GM18873 (cell line): ENCODE results near the gene MGA.

Source experiments
- ATAC-seq: cut with Tn5 transposase; IDR thresholded peaks from one replicate; pipeline ENCODE4 v1.9.1; 2021; ENCODE audit warnings: mild to moderate bottlenecking, moderate library complexity, moderate number of reproducible peaks; ENCODE audit not compliant: unreplicated experiment, low FRiP score

MGA gene

DNA sequence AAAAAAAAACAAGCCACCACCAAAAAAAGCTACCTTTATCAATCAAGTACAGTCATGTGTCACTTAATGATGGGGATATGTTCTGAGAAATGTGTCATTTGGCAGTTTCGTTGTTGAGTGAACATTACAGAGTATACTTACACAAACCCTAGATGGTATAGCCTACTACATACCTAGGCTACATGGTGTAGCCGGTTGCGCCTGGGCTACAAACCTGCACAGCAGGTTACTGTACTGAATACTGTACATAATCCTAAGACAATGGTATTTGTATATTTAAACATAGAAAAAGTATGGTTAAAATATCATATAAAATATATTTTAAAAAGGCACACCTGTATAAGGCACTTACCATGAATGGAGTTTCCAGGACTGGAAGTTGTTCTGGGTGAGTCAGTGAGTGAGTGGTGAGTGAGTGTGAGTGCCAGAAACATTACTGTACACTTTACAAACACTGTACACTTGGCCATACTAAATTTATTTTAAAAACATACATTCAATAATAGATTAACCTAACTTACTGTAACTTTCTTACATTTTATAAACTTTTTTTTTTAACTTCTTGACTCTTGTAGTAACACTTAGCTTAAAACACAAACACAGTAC lies 141.7 kb downstream of the MGA start:
- no peak for ATAC-seq

GRCh38 chr15:41804361-41804760 lies 144.2 kb downstream of the MGA start:
- ATAC-seq = no peak

DNA sequence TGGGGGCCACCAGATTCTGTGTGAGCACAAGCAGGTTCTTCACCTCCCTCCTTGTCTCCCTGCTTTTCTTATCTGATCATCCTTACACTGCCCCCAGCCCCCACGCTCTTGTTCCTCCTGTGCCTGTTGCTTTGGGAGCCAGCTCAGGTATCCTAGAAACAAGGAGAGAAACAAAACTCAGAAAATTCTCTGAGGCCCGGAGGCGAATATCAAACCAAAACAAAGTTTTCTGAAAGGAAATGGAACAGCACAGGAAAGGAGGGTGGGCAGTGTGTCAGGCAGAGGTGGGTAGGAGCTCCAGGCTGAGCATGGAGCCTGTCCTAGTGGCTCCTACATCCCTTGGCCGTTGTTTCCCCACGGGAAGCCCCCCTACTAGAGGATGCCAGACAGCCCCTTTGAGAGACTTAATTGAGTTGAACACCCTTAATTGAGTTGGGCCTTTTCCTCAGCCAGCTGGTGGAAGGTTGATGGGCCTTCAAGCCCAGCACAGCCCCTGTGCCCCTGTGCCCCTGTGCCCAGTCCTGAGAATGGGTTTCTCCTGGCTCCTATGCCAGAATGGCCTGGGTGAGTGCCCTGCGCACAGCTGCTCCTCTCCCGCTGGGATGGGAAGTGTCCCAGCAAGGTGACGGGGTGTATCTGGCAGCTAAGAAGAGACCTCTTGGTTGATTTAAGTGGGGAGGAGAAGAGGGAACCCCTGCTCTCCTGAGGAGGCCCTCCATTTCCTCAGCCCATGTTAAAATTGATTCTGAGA lies 144.9 kb downstream of the MGA start:
- ATAC-seq = no peak

DNA sequence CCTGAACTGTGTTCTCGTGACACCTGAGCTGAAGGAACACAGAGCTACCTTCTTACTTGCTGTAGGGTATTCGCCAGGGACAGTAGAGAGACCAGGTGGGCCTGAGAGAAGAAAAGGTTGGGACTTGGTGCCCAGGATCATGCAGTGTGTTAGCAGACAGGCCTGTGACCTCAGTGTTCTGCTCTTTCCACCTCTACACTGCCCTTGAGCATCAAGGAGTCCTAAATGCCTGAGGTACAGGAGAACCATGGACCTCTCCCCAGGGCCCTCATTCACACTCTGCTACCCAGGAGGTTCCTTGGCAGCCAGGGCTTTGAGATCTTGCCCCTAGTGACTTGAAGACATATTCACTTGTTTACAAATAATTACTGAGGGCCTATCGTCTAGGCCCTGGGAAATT lies 145.5 kb downstream of the MGA start:
- no peak for ATAC-seq

GRCh38 chr15:41806291-41807181 lies 146.3 kb downstream of the MGA start:
- ATAC-seq = no peak

GRCh38 chr15:41809121-41809520 lies 148.9 kb downstream of the MGA start:
- no peak for ATAC-seq

GRCh38 chr15:41809526-41810220 lies 149.5 kb downstream of the MGA start:
- no peak for ATAC-seq

DNA sequence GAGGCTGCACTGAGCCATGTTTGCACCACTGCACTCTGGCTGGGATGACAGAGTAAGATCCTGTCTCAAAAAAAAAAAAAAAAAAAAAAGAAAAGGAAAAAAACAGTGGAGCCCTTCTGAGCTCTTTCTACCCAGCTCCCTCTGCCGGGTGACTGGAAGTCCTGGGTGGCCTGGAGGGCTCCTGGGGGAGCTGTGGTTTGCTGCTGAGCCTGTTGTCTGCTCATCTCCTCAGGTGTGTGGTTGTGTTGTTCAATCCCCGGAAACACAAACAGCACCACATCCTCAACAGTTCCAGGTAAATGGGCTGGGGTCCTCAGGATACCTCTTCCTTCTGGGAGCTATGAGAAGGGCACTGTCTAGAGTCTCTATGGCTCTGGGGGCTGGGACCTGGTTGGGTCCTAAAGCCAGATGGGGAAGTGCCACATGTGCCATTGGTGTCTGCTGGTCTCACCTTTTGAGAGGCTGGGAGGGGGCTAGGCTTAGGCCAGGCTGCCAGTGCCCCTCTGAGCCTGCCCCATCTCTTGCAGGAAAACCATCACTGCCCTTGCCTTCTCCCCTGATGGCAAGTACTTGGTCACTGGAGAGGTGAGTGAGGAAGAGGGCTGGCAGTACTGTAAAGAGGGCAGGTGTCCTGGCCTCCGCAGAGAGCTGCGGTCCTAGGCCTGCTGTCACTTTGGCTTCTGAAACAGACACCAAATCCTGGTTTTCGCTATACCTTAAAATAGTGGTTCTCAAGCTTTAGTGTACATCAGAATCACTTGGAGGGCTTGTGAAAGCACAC lies 150.6 kb downstream of the MGA start:
- ATAC-seq = no peak

DNA sequence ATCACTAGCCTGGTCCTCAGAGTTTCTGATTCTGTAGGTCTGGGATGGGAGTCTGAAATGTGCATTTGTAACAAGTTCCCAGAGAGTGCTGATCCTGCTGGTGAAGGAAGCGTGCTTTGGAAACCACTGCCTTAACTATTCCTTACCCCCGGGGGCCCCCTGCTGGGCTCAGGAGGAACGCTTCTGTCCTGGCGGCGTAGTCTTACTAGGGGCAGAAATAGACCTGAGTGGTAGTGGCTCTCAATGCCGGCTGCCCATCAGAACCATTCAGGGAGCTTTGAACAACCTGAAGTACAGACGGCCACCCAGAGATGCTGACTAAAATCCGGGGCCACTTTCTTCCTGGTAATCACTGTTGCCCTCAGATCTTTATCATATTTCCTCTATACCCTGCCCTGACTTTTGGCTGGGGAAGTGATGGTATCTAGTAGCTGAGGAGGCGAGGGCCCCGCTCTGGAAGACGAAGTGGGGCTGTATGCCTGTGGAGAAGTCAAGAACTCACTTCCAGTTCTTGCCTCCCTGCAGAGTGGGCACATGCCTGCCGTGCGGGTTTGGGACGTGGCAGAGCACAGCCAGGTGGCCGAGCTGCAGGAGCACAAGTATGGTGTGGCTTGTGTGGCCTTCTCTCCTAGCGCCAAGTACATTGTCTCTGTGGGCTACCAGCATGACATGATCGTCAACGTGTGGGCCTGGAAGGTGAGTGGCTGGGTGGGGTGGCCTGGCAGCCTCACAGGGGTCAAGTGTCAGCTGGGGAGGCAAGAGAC lies 151.4 kb downstream of the MGA start:
- no peak for ATAC-seq

GRCh38 chr15:41812820-41813375 lies 152.7 kb downstream of the MGA start:
- no peak for ATAC-seq

- ATAC-seq = no peak
Measured at GRCh38 chr15:41813426-41813825, 153.2 kb downstream of the MGA start.

DNA sequence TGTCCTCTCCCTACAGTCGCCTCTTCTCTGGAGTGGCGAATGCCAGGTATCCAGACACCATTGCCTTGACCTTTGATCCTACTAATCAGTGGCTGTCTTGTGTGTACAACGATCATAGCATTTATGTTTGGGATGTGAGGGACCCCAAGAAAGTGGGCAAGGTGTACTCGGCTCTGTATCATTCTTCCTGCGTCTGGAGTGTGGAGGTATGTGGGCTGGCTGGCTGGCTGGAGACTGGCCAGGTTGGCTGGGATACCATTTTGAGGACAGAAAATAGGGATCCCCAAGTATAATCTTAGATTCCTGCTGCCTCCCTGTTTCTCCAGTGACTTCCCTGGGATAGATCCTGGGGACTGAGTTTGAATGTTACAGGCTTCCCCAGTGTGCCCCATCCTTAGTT lies 154.3 kb downstream of the MGA start:
- ATAC-seq = no peak

DNA sequence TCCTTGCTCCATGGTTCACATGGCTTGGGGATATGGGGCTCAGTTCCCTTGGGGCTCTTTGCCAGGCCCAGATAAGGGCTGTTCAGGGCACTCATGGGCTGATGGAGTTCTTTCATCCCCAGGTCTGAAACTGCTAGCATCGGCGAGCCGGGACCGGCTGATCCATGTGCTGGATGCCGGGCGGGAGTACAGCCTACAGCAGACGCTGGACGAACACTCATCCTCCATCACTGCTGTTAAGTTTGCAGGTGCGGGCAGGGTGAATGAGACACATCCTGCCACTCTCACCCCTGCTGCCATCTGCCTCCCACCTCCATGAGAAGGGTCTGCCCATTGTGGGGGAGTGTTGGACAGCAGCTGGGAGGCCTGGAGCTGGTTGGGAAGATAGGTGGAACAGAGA lies 156.6 kb downstream of the MGA start:
- ATAC-seq = no peak

GRCh38 chr15:41817327-41817726 lies 157.1 kb downstream of the MGA start:
- no peak for ATAC-seq

DNA sequence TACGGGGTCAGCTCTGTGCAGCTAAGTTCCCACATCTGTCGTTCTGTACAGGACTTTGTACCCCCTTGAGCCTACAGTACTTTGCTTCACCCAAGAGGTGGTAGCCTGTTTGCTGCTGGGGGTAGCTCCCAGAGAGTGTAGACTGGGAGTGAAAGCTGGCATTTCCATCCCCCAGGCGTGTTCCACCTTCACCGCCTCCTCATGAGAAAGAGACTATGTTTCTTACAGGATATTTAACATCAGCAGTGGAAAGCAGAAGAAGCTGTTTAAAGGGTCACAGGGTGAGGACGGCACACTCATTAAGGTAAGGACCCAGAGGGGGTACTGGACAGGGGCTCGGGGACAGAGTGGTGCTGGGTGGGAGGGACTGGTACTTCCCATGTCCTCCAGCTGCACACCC lies 157.6 kb downstream of the MGA start:
- ATAC-seq = no peak

DNA sequence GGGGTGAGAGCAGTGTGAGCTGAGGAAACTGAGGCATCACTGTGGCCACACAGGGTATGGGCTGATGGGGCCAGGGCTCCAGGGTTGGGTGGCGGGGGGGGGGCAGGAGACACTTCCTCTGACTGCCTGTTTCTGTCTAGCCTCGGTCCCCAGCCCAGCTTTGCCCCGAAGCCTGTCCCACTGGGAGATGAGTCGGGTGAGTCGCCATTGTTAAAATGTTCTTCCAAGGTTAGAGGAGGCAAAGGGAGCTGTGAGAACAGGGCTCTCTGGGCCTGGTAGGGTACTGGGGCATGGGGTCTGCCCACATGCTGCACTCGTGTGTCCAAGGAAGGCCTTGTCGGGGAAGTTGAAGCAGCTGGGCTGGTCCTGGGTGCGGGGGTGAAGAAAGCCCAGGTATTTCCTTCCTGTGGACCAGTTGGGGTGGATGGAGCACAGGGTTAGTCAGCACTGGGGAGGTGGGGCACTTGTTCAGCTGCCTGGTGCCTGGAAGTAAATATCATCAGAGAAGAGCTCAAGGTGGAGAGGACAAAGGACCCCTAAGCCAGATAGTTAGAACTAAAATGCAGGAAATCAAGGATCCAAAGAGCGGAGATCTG lies 159.3 kb downstream of the MGA start:
- ATAC-seq = no peak

- no peak for ATAC-seq
Measured at GRCh38 chr15:41820791-41821423, 160.7 kb downstream of the MGA start.

DNA sequence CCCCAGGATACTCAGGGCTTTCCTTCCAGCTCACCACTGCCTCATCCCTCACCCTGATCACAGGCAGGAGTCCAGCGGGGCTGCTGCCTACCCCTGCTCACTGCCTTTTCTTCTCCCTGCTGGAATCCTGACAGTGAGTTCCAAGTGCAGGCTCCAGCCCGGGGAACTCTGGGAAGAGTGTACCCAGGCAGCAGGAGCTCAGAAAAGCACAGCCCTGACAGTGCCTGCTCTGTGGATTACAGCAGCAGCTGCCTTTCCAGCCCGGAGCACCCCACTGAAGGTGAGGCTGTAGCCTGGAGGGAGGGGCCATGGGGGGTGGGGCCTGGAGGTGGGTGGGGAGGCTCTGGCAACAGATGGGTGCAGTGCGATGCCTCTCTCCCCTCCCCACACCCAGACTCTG lies 161.6 kb downstream of the MGA start:
- no peak for ATAC-seq
